Dedifferentiated amniotic fluid mesenchymal stem cell (primary cell): Measurements from ENCODE around the gene MBOAT2.

Experiments used
- DNase-seq: peaks from one replicate; pipeline ENCODE4 v3.0.0-alpha.2; 2016; ENCODE audit errors: extremely low spot score

Gene MBOAT2

GRCh38 chr2:8821276-8822217 is 181.9 kb downstream of the MBOAT2 start:
- DNase-seq = peak; percentile 56

GRCh38 chr2:8819948-8820347 is 183.5 kb downstream of the MBOAT2 start:
- no peak for DNase-seq

- DNase-seq = no peak
These were observed 184.3 kb downstream of the MBOAT2 start for GRCh38 chr2:8819194-8819593.

GRCh38 chr2:8817221-8817620 is 186.3 kb downstream of the MBOAT2 start:
- DNase-seq = no peak

- no peak for DNase-seq
These were observed 196.4 kb downstream of the MBOAT2 start for GRCh38 chr2:8806885-8807704.

- no peak for DNase-seq
These were observed 197.9 kb downstream of the MBOAT2 start for GRCh38 chr2:8805278-8806210.

- DNase-seq = peak; percentile 67
These were observed 199.7 kb downstream of the MBOAT2 start for GRCh38 chr2:8803658-8804379.

- no peak for DNase-seq
These were observed 200.7 kb downstream of the MBOAT2 start for GRCh38 chr2:8802741-8803140.
